PC-9 (cell line): ENCODE measurements around the gene ZNF462. TPM values are rescaled to one million over a fixed set of nuclear protein-coding genes. Genes with fewer than 3 reads are reported as not detected.

Experiments
- BruUV-seq: library from RNA; stranded (reverse); fragments of 400-500 nt; replicated peaks from 2 replicates; lab custom pipeline; 2021; lab: Mats Ljungman, UMichigan
- CTCF ChIA-PET: fragments of 300-600 bp; sonication (Branson Sonifier 250); formaldehyde crosslinking; loops from one replicate; lab custom pipeline; 2022; ENCODE audit warnings: antibody characterized with exemption; lab: Charles Lee
- POLR2A ChIA-PET: fragments of 300-600 bp; sonication (Branson Sonifier 250); formaldehyde crosslinking; loops from one replicate; lab custom pipeline; 2022; ENCODE audit warnings: antibody characterized with exemption; ENCODE audit not compliant: unreplicated experiment; lab: Charles Lee
- DNase-seq, 2 experiments: peaks; one replicate each; pipeline versions ENCODE4 v3.0.0 to v3.0.0-alpha.2; 2015 to 2022; ENCODE audit warnings: mixed read lengths in 1 of 2
- H2AFZ ChIP-seq: fragments of 200-600 bp; sonication (generic); 2 replicates; pipeline ENCODE4 v1.8.1; 2017; ENCODE audit warnings: antibody characterized with exemption
- H3F3A ChIP-seq: fragments of 200-600 bp; sonication (generic); 2 replicates; pipeline ENCODE4 v1.8.1; 2017; ENCODE audit warnings: antibody characterized with exemption, mild to moderate bottlenecking, low read depth; ENCODE audit not compliant: insufficient read depth
- H3K27ac ChIP-seq: fragments of 200-600 bp; sonication (generic); 2 replicates; pipeline ENCODE4 v1.6.1; 2016; ENCODE audit warnings: mixed run types
- H3K27me3 ChIP-seq: fragments of 200-600 bp; sonication (generic); 2 replicates; pipeline ENCODE4 v1.6.1; 2016; ENCODE audit warnings: low read depth, mixed run types; ENCODE audit not compliant: insufficient read depth
- H3K36me3 ChIP-seq: fragments of 200-600 bp; sonication (generic); 2 replicates; pipeline ENCODE4 v1.6.1; 2016; ENCODE audit warnings: low read depth, mixed run types
- H3K4me1 ChIP-seq: fragments of 200-600 bp; sonication (generic); replicated peaks from 2 replicates; pipeline ENCODE4 v1.6.1; 2016; ENCODE audit warnings: mixed run types; ENCODE audit not compliant: insufficient read depth
- H3K4me2 ChIP-seq: fragments of 200-600 bp; sonication (generic); 2 replicates; pipeline ENCODE4 v1.6.1; 2017; ENCODE audit warnings: mixed run types
- H3K4me3 ChIP-seq: fragments of 200-600 bp; sonication (generic); 2 replicates; pipeline ENCODE4 v1.6.1; 2016; ENCODE audit warnings: mixed run types
- H3K79me2 ChIP-seq: fragments of 200-600 bp; sonication (generic); 2 replicates; pipeline ENCODE4 v1.6.1; 2017; ENCODE audit warnings: low read depth, mixed run types
- H3K9me2 ChIP-seq: fragments of 200-600 bp; sonication (generic); 2 replicates; pipeline ENCODE4 v1.8.1; 2017; ENCODE audit warnings: mild to moderate bottlenecking; ENCODE audit not compliant: insufficient read depth
- H3K9me3 ChIP-seq: fragments of 200-600 bp; sonication (generic); 2 replicates; pipeline ENCODE4 v1.8.1; 2016; ENCODE audit warnings: low read depth; ENCODE audit not compliant: insufficient read depth
- H4K20me1 ChIP-seq: fragments of 200-600 bp; sonication (generic); 2 replicates; pipeline ENCODE4 v1.8.1; 2017; ENCODE audit not compliant: insufficient read depth
- EZH2 ChIP-seq: fragments of 200-600 bp; sonication (generic); IDR thresholded peaks from 2 replicates; pipeline ENCODE4 v1.8.0; 2017; ENCODE audit warnings: antibody characterized with exemption, low read depth
- intact Hi-C: fragments of 100-400 bp; cut with micrococcal nuclease; formaldehyde crosslinking; loops from one replicate; pipeline ENCODE4 v1.10.0; 2022; ENCODE audit not compliant: unreplicated experiment
- total RNA-seq: library from RNA; stranded (reverse); gene quantifications from 2 replicates; pipeline ENCODE4 v1.2.3, GENCODE V29; 2021
- TF ChIP-seq, protein P1 (sequence below): fragments of 200-600 bp; sonication (generic); conservative IDR thresholded peaks from 2 replicates; pipeline ENCODE4 v1.6.1; 2017; ENCODE audit warnings: mixed run types, antibody characterized with exemption, mild to moderate bottlenecking, moderate library complexity

Gene ZNF462
- total RNA-seq, 1 experiment from 2014 or later: 4.8 TPM

DNA sequence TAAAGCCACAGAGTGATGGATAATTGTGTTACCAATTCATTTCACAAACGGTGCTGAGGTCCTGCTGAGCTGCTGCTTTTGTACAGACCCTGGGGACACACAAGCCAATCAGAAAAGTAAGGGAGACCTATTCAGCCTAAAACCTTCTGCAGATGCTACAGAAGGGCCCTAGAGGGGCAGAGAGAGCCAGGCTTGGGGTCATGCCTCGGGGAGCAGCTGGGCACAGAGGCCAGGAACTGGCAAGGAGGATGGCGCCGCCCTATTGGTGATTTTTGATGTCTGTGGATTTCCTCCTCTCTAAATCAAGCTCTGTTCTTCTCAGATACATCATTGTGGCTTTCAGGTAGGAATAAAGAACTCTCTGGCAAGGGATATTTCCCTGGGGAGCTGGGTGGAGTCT, 181.9 kb downstream of the ZNF462 start:
- Histone ChIP-seq H3K36me3 (no peaks in the 10 kb centered on the region), H3K79me2 (no peaks in the 10 kb centered on the region), H4K20me1 (no peaks in the 10 kb centered on the region), H3K4me3 (no peak overlapping the region), H3K9me2 (no peaks in the 10 kb centered on the region), H3F3A (no peaks in the 10 kb centered on the region), H3K4me2 (no peak overlapping the region), H3K27ac (no peak overlapping the region), H3K27me3 (no peaks in the 10 kb centered on the region), H2AFZ (no peak overlapping the region), H3K9me3 (no peaks in the 10 kb centered on the region), H3K4me1 (no peaks in the 10 kb centered on the region)
- CTCF ChIA-PET: no interaction called here
- TF ChIP-seq, protein P1, sequence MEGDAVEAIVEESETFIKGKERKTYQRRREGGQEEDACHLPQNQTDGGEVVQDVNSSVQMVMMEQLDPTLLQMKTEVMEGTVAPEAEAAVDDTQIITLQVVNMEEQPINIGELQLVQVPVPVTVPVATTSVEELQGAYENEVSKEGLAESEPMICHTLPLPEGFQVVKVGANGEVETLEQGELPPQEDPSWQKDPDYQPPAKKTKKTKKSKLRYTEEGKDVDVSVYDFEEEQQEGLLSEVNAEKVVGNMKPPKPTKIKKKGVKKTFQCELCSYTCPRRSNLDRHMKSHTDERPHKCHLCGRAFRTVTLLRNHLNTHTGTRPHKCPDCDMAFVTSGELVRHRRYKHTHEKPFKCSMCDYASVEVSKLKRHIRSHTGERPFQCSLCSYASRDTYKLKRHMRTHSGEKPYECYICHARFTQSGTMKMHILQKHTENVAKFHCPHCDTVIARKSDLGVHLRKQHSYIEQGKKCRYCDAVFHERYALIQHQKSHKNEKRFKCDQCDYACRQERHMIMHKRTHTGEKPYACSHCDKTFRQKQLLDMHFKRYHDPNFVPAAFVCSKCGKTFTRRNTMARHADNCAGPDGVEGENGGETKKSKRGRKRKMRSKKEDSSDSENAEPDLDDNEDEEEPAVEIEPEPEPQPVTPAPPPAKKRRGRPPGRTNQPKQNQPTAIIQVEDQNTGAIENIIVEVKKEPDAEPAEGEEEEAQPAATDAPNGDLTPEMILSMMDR: peak; percentile 51; the same call in 1 of the 2 replicates
- TF ChIP-seq EZH2: no peak
- DNase-seq: no peak
- no TSS peak for BruUV-seq
- intact Hi-C loops: loop anchor here (10.0 kb wide), 1 partner anchor 180 kb away; the partner anchor contains the start of gene ZNF462
- POLR2A ChIA-PET: no interaction called here

- no peak for TF ChIP-seq EZH2
- TF ChIP-seq, protein P1: no peak
- intact Hi-C loops: loop anchor here (10.0 kb wide), 1 partner anchor 182 kb away; the partner anchor contains the start of gene ZNF462
- Histone ChIP-seq H3K79me2 (no peaks in the 10 kb centered on the region), H3K4me1 (no peaks in the 10 kb centered on the region), H3K4me3 (no peak overlapping the region), H3K9me2 (no peaks in the 10 kb centered on the region), H3K9me3 (no peaks in the 10 kb centered on the region), H3K27me3 (no peaks in the 10 kb centered on the region), H2AFZ (no peak overlapping the region), H3F3A (no peaks in the 10 kb centered on the region), H4K20me1 (no peaks in the 10 kb centered on the region), H3K27ac (no peak overlapping the region), H3K36me3 (no peaks in the 10 kb centered on the region), H3K4me2 (no peak overlapping the region)
- CTCF ChIA-PET: no interaction called here
- DNase-seq: no peak
- BruUV-seq: no TSS peak
- POLR2A ChIA-PET: no interaction called here
These were observed 183.7 kb downstream of the ZNF462 start for GRCh38 chr9:107046692-107047091.

DNA sequence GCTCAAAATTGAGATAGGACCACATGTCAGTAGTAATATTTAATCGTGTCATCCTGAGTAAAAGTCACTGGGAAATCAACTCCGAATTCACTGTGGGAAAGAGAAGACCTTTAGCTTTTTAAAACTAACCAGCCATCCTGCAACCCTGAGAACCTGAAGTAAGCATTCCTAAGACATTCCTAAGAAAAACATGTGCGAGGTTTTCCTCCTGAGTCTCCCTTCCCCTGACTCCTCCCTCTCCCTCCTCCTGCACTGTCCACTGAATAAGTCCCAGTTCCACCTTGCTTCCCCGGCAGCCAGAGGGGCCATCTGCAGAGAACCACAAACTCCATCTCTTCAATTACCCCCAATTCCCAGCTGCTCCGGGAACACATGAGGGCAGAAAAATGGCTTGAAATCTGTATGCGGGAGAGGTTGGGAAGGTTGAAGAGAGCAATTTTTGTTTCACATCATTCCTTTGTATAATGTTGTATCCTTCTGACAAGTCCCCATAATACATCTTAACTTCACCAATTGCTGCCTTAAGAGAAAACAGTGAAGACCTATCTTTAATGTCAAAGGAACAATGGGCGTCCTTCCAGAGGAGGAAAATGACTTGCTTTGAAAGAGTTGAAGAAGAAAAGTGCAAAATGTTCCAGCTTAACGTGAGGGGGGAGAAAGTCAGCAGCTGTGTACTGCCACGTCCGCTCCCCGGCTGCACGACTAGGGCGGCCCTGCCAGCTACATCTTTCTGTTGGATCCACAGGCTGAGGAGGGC, 186.3 kb downstream of the ZNF462 start:
- ChIA-PET POLR2A (no interaction called here), CTCF (no interaction called here)
- intact Hi-C loops: loop anchor here (10.0 kb wide), 1 partner anchor 184 kb away; the partner anchor contains the start of gene ZNF462

More for the DNA sequence above, 186.3 kb downstream of the ZNF462 start:
- no peaks in the 10 kb centered on the region for H3K9me3 ChIP-seq
- DNase-seq: no peak
- no peaks in the 10 kb centered on the region for H3K27me3 ChIP-seq
- no peak overlapping the region for H2AFZ ChIP-seq
- H4K20me1 ChIP-seq: no peaks in the 10 kb centered on the region
- TF ChIP-seq, protein P1: no peak
- no peak for TF ChIP-seq EZH2
- no peaks in the 10 kb centered on the region for H3K36me3 ChIP-seq
- no TSS peak for BruUV-seq
- H3K27ac ChIP-seq: no peak overlapping the region
- H3K4me2 ChIP-seq: no peak overlapping the region
- no peaks in the 10 kb centered on the region for H3F3A ChIP-seq
- H3K9me2 ChIP-seq: 0 out of 2 replicates have a peak, but pooled peaks cover under 1% of the 10 kb centered on the region
- H3K4me3 ChIP-seq: no peak overlapping the region
- H3K79me2 ChIP-seq: no peaks in the 10 kb centered on the region
- no peaks in the 10 kb centered on the region for H3K4me1 ChIP-seq
